Germinal center (tissue), 1 donor: ENCODE measurements around the gene FPR1.
A peak's percentile ranks its signal among the peaks of the same experiment; 100 is the strongest.
"Not testable (repeated sequence)": the region's sequence is repeated elsewhere in the genome, so short reads cannot be mapped to it uniquely, and the experiment has no call there.

Experiments
- DNase-seq: peaks from one replicate; pipeline ENCODE4 v3.0.0; 2012; ENCODE audit warnings: mixed read lengths, low spot score

FPR1 gene

DNA sequence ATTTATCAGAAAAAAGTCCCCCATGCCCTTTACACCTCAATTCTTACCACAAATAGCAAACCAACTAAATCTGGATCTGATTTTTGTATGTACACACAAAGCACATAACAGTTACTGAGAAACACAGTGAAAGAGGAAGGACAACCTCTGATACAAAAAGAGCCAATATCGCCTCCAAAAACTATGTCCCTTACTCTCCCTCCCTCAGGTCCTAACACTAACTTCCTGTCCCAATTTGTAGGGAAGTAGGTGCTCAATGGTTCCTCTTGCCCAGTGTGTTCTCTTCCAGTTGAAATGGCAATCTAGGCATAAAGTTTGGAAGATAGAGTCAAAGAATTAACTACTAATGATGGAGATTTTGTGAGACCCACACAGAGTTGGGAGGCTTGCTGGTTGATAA, 27.5 kb upstream of the FPR1 start:
- no peak for DNase-seq

DNA sequence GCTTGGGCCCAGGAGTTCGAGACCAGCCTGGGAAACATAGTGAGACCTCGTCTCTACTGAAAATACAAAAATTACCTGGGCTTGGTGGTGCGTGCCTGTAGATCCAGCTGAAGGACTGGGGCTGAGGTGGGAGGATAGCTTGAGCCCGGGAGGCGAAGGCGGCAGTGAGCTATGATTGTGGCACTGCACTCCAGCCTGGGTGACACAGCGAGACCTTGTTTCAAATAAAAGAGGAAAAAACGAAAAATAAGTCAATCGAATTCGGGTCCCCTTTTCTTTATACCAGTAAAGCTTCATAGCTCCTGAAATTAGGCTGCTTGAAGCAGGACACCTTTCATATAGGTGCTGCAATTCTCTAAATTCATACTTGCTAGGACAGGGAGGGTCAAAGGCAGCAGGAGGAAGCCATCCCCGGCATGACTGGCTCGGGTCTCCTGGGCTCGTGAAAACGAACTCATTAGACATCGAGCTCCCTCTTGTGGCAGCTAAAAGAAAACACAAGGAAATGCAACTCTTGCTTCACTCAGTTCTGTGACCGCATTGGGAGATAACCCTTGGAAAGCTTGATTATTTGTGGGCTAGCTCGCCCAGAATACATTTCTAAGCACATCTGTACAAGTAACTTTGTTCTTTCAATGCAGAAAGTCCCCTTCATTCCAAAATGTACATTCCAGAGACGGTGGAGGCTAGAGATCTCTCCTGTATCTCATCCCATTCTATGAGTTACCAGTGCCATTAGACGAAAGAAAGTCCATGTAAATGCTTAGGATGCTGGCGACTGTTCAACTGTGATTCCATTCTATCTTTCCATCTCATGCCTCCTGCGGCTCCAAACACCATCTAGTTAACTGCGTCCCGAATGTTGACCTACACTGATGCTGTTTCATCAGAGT, 26.1 kb upstream of the FPR1 start:
- peak; percentile 38 for DNase-seq

GRCh38 chr19:51776561-51776960, 24.9 kb upstream of the FPR1 start:
- not testable (repeated sequence) for DNase-seq

DNA sequence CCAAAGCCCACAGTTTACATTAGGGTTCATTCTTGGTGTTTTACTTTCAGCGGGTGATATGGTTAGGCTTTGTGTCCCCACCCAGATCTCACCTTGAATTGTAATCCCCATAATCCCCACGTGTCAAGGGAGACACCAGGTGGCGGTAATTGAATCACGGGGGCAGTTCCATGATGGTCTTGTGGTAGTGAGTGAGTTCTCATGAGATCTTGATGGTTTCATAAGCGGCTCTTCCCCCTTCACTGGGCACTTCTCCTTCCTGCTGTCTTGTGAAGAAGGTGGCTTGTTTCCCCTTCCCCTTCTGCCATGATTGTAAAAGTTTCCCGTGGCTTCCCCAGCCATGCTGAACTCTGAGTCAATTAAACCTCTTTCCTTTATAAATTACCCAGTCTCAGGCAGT, 21.3 kb upstream of the FPR1 start:
- DNase-seq, result no peak

GRCh38 chr19:51771376-51772130, 19.9 kb upstream of the FPR1 start:
- no peak for DNase-seq

GRCh38 chr19:51766461-51766860, 14.8 kb upstream of the FPR1 start:
- no peak for DNase-seq

DNA sequence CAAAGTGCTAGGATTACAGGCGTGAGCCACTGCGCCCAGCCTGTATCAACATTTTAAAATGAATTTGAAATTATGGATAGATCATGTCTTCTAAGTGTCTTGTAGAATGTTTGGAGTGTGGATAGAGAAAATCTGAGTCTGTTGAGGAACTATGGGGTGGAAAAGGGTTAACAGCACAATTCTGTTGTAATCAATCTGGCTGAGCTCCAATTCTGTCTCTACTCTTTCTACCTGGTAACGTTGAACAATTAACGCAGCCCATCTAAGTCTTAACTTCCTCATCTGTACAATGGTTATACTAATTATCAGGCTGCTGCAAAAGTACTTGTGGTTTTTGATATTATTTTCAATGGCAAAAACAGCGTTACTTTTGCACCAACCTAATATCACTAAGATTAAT, 13.4 kb upstream of the FPR1 start:
- DNase-seq, result no peak

- DNase-seq, result no peak
Measured at GRCh38 chr19:51761696-51762095, 10.0 kb upstream of the FPR1 start.

GRCh38 chr19:51760697-51761356, 9.1 kb upstream of the FPR1 start, which contains the start of gene FPR2:
FPR2 (plus strand) TSS chr19:51761180; CDS start chr19:51768659, 7,479 bp downstream.
- no peak for DNase-seq

GRCh38 chr19:51755571-51755970, 3.9 kb upstream of the FPR1 start:
- no peak for DNase-seq

DNA sequence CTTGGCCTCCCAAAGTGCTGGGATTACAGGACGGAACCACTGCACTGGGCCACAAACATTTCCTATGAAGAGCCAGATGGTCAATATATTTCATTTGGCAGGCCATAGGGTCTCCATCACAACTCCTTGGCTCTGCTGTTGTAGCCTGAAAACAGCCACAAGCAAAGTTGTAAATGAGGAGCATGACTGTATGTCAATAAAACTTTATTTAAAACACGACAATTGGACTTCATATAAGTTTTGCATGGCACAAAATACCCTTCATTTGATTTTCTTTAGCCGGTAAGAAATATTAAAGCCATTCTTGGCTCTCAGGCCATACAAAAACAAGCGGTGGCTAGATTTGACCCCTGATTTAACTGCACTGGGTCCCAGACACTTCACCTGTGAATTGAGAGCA, 3.1 kb upstream of the FPR1 start:
- DNase-seq, result no peak

- DNase-seq, result no peak
Measured at GRCh38 chr19:51754109-51754508, 2.4 kb upstream of the FPR1 start.

GRCh38 chr19:51750400-51751094, 1.1 kb downstream of the FPR1 start:
- DNase-seq, result no peak

- DNase-seq, result no peak
Measured at GRCh38 chr19:51749979-51750378, 1.7 kb downstream of the FPR1 start.

DNA sequence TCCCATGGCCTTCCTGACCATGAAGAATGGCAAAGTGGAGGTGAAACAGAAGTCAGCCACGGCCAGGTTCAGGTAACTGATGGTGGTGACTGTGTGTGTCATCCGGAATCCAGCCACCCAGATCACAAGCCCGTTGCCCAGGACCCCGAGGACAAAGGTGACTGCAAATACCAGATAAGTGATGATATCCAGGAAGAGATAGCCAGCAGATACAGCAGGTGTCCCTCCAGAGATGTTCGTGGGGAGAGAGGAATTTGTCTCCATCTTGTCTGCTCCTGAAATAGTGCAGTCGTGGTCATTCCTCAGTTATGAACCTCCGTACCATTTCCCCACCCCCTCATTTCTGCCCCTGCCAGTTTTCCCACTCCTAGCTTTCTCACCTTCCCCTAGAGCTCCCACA, 4.9 kb downstream of the FPR1 start:
- DNase-seq, result no peak

- no peak for DNase-seq
Measured at GRCh38 chr19:51743405-51743804, 8.3 kb downstream of the FPR1 start.

GRCh38 chr19:51742789-51743188, 8.9 kb downstream of the FPR1 start:
- DNase-seq, result no peak

GRCh38 chr19:51740356-51740755, 11.3 kb downstream of the FPR1 start:
- DNase-seq, result no peak

DNA sequence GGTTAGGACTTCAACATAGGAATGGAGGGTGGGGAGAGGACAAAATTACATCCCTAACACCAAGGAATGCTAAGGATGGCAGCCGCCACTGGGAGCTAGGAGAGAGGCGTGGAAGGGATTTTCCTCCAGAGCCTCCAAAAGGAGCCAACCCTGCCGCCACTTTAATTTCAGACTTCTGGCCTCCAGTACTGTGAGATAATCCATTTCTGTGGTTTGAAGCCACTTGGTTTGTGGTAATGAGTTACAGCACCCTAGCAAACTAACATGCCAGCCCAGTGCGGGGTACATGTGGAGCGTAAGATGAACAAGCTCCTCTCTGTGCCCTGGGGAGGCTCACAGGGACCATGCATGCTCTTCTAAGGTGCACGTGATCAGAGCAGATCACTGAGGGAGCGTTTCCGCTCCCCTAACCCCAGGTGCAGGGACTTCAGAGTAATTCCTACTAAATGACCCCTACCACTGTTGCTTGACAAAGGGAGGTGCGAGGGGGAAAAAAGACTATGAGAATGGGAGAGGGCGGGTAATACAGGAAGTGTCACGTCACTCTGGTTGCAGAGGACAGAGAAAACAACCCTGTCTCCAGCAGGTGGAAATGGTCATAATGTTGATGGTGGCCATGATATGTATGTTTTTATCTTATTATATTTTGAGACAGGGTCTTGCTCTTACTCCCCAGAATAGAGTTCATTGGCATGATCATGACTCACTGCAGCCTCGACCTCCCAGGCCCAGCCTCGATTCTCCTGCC, 12.0 kb downstream of the FPR1 start:
- no peak for DNase-seq

DNA sequence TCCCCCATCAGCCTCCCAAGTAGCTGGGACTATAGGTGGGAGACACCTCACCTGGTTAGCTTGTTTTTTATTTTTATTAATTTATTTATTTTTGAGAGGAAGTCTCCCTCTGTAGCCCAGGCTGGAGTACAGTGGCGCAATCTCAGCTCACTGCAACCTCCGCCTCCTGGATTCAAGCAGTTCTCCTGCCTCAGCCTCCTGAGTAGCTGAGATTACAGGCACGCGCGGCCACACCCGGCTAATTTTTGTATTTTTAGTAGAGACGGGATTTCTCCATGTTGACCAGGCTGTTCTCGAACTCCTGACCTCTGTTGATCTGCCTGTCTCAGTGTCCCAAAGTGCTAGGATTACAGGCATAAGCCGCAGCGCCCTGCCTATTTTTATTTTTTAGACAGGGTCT, 13.2 kb downstream of the FPR1 start:
- not testable (repeated sequence) for DNase-seq

GRCh38 chr19:51737924-51738323, 13.8 kb downstream of the FPR1 start:
- no peak for DNase-seq
